ENCODE results near the gene FNIP2. TPM values are rescaled to one million over a fixed set of nuclear protein-coding genes. Genes with fewer than 3 reads are reported as not detected.

FNIP2 gene
- total RNA-seq, 1 experiment from 2014 or later = 15.8 TPM

DNA sequence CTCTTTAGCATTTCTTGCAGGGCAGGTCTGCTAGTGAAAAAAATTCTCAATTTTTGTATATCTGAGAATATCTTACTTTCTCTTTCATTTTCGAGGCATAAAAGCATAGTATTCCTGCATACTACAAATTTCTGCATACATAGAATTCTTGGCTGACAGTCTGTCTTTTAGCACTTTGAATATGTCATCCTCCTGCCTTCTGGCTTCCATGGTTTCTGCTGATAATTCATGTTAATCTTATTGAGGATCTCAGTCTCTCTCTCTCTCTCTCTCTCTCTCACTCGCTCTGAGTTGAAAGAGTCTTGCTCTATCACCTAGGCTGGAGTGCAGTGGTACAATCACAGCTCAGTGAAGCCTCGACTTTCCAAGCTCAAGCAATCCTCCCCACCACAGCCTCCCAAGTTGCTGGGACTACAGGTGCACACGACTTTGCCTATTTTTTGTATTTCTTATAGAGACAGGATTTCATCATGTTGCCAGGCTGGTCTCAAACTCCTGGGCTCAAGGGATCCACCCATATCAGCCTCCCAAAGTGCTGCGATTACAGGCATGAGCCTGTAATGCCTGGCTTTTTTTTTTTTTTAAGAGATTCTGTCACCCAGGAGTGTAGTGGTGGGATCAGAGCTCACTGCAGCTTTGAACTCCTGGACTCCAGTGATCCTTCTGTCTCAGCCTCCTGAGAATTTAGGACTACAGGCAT, 161.3 kb downstream of the FNIP2 start:
- POLR2A ChIA-PET = no interaction called here
- no TSS peak for BruUV-seq (replicated peaks)
- TF ChIP-seq, protein P1, sequence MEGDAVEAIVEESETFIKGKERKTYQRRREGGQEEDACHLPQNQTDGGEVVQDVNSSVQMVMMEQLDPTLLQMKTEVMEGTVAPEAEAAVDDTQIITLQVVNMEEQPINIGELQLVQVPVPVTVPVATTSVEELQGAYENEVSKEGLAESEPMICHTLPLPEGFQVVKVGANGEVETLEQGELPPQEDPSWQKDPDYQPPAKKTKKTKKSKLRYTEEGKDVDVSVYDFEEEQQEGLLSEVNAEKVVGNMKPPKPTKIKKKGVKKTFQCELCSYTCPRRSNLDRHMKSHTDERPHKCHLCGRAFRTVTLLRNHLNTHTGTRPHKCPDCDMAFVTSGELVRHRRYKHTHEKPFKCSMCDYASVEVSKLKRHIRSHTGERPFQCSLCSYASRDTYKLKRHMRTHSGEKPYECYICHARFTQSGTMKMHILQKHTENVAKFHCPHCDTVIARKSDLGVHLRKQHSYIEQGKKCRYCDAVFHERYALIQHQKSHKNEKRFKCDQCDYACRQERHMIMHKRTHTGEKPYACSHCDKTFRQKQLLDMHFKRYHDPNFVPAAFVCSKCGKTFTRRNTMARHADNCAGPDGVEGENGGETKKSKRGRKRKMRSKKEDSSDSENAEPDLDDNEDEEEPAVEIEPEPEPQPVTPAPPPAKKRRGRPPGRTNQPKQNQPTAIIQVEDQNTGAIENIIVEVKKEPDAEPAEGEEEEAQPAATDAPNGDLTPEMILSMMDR (IDR thresholded peaks at IDR 0.05; ENCODE audit: insufficient read depth in 1 of 2, low read depth in 1 of 2, low read length in 1 of 2, severe bottlenecking in 1 of 2, unreplicated experiment in 1 of 2) = no peak
- H3K27ac Mint-ChIP-seq (ENCODE audit: unreplicated experiment) = no peak overlapping the region
- DNase-seq = no peak
- Histone ChIP-seq H3K4me3 (ENCODE audit: low read depth, low read length) (no peak overlapping the region), H3K9me3 (peaks cover 7% of the 10 kb centered on the region; the same call in 1 of the 2 replicates), H3K27me3 (replicated peaks; ENCODE audit: control insufficient read depth, insufficient read depth, low read length) (no peaks in the 10 kb centered on the region), H3K4me1 (no peaks in the 10 kb centered on the region), H3K36me3 (ENCODE audit: control insufficient read depth, insufficient read depth, low read length) (no peaks in the 10 kb centered on the region)
- CTCF ChIA-PET = no interaction called here
- no peak overlapping the region for H3K4me3 Mint-ChIP-seq (ENCODE audit: unreplicated experiment)
- intact Hi-C loops (cut with micrococcal nuclease; ENCODE audit: unreplicated experiment) = no loop called here
- H3K27me3 Mint-ChIP-seq (ENCODE audit: insufficient read depth, unreplicated experiment) = no peaks in the 10 kb centered on the region
- no peaks in the 10 kb centered on the region for H3K9me3 Mint-ChIP-seq (ENCODE audit: unreplicated experiment)
- peaks cover 5% of the 10 kb centered on the region for H3K4me1 Mint-ChIP-seq (ENCODE audit: low read depth, unreplicated experiment)
- H3K36me3 Mint-ChIP-seq (ENCODE audit: insufficient read depth, unreplicated experiment) = no peaks in the 10 kb centered on the region

DNA sequence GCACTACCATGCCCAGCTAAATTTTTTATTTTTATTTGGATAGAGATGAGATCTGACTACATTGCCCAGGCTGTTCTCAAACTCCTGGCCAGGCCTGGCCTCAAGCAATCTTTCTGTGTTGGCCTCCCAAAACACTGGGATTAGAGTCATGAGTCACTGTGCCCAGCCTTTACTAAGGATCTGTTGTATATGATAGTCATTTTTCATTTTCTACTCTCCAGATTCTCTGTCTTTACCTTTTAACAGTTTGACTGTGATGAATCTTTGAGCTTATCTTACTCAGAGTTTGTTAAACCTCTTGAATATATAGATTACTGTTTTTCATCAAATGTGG, 161.8 kb downstream of the FNIP2 start:
- no peaks in the 10 kb centered on the region for H3K9me3 Mint-ChIP-seq (ENCODE audit: unreplicated experiment)
- H3K36me3 Mint-ChIP-seq (ENCODE audit: insufficient read depth, unreplicated experiment) = no peaks in the 10 kb centered on the region
- CTCF ChIA-PET = no interaction called here
- no peak overlapping the region for H3K27ac Mint-ChIP-seq (ENCODE audit: unreplicated experiment)
- peaks cover 5% of the 10 kb centered on the region for H3K4me1 Mint-ChIP-seq (ENCODE audit: low read depth, unreplicated experiment)
- POLR2A ChIA-PET = no interaction called here
- DNase-seq = no peak
- H3K4me1 ChIP-seq = no peaks in the 10 kb centered on the region
- no peak overlapping the region for H3K4me3 Mint-ChIP-seq (ENCODE audit: unreplicated experiment)
- H3K4me3 ChIP-seq (ENCODE audit: low read depth, low read length) = no peak overlapping the region
- TF ChIP-seq, protein P1 (IDR thresholded peaks at IDR 0.05; ENCODE audit: insufficient read depth in 1 of 2, low read depth in 1 of 2, low read length in 1 of 2, severe bottlenecking in 1 of 2, unreplicated experiment in 1 of 2) = no peak
- H3K36me3 ChIP-seq (ENCODE audit: control insufficient read depth, insufficient read depth, low read length) = no peaks in the 10 kb centered on the region
- no peaks in the 10 kb centered on the region for H3K27me3 Mint-ChIP-seq (ENCODE audit: insufficient read depth, unreplicated experiment)
- no TSS peak for BruUV-seq (replicated peaks)
- no peaks in the 10 kb centered on the region for H3K27me3 ChIP-seq (replicated peaks; ENCODE audit: control insufficient read depth, insufficient read depth, low read length)
- peaks cover 7% of the 10 kb centered on the region; the same call in 1 of the 2 replicates for H3K9me3 ChIP-seq
- intact Hi-C loops (cut with micrococcal nuclease; ENCODE audit: unreplicated experiment) = no loop called here

DNA sequence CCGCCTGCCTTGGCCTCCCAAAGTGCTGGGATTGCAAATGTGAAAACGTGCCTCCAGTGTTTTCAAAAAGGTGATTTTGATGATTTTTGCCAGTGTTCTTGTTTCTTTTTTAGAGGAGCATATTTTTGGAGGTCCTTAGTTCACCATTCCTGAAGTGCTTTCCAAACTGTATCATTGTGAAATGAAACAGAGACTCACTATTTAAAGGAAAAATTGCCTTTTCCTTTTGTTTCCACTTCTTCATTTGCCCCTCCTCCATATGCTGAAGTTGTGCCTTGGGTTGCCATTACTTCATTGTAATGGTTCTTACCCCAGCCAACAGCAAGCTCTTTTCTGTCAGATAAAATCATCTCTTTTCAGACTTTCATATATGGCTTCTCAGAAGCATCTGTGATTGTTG, 164.4 kb downstream of the FNIP2 start:
- POLR2A ChIA-PET = no interaction called here
- TF ChIP-seq, protein P1 (IDR thresholded peaks at IDR 0.05; ENCODE audit: insufficient read depth in 1 of 2, low read depth in 1 of 2, low read length in 1 of 2, severe bottlenecking in 1 of 2, unreplicated experiment in 1 of 2) = no peak
- H3K27me3 Mint-ChIP-seq (ENCODE audit: insufficient read depth, unreplicated experiment) = no peaks in the 10 kb centered on the region
- DNase-seq = no peak
- Histone ChIP-seq H3K36me3 (ENCODE audit: control insufficient read depth, insufficient read depth, low read length) (no peaks in the 10 kb centered on the region), H3K9me3 (peaks cover 7% of the 10 kb centered on the region; the same call in 1 of the 2 replicates), H3K27me3 (replicated peaks; ENCODE audit: control insufficient read depth, insufficient read depth, low read length) (no peaks in the 10 kb centered on the region), H3K4me3 (ENCODE audit: low read depth, low read length) (no peak overlapping the region), H3K4me1 (no peaks in the 10 kb centered on the region)
- BruUV-seq (replicated peaks) = no TSS peak
- CTCF ChIA-PET = no interaction called here
- intact Hi-C loops (cut with micrococcal nuclease; ENCODE audit: unreplicated experiment) = no loop called here
- H3K9me3 Mint-ChIP-seq (ENCODE audit: unreplicated experiment) = no peaks in the 10 kb centered on the region
- H3K27ac Mint-ChIP-seq (ENCODE audit: unreplicated experiment) = no peak overlapping the region
- peaks cover 5% of the 10 kb centered on the region for H3K4me1 Mint-ChIP-seq (ENCODE audit: low read depth, unreplicated experiment)
- H3K36me3 Mint-ChIP-seq (ENCODE audit: insufficient read depth, unreplicated experiment) = no peaks in the 10 kb centered on the region
- H3K4me3 Mint-ChIP-seq (ENCODE audit: unreplicated experiment) = no peak overlapping the region

Measured in Caco-2 (cell line).